ENCODE data around the gene VPREB1.

- TF ChIP-seq CTCF (IDR thresholded peaks at IDR 0.05) (no peak), EZH2phosphoT487 (IDR thresholded peaks at IDR 0.05) (no peak)
Observed at GRCh38 chr22:22210375-22210774, 34.2 kb upstream of the VPREB1 start.

Measured in neural progenitor cell (in vitro differentiated cells).